Breast epithelium (tissue), 3 donors: ENCODE results near the gene XPO6.

Source experiments
- POLR2AphosphoS5 ChIP-seq, 3 donors: sonication (generic); formaldehyde crosslinking; IDR thresholded peaks; one replicate each; pipeline ENCODE4 v1.6.1; 2017; ENCODE audit warnings: antibody characterized with exemption in 3 of 3
- TF ChIP-seq, protein P1 (sequence below), 3 donors: fragments of 450-650 bp; IDR thresholded peaks; one replicate each; pipeline ENCODE4 v1.5.1; 2016 to 2017; ENCODE audit warnings: antibody characterized with exemption in 3 of 3, mild to moderate bottlenecking in 3 of 3, moderate library complexity in 3 of 3

DNA sequence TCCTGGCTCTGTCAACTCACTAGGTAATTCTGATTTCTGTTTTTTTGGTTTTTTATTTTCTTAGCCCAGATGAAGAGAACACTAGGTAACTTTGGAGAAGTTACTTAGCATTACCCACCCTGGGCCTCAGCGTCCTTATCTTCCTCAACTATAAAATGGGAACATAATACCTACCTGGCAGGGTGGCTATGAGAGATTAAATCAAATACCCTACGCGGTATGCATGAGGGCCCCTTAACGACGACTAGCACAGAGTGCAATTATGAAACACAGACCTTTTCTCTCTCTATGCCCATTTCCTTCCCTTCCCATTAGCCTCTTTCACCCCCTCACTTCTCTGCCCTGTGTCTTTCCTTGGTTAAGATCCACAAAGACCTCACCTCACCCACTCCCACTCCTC lies 11.1 kb downstream of the XPO6 start:
- TF ChIP-seq, protein P1, sequence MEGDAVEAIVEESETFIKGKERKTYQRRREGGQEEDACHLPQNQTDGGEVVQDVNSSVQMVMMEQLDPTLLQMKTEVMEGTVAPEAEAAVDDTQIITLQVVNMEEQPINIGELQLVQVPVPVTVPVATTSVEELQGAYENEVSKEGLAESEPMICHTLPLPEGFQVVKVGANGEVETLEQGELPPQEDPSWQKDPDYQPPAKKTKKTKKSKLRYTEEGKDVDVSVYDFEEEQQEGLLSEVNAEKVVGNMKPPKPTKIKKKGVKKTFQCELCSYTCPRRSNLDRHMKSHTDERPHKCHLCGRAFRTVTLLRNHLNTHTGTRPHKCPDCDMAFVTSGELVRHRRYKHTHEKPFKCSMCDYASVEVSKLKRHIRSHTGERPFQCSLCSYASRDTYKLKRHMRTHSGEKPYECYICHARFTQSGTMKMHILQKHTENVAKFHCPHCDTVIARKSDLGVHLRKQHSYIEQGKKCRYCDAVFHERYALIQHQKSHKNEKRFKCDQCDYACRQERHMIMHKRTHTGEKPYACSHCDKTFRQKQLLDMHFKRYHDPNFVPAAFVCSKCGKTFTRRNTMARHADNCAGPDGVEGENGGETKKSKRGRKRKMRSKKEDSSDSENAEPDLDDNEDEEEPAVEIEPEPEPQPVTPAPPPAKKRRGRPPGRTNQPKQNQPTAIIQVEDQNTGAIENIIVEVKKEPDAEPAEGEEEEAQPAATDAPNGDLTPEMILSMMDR (IDR thresholded peaks at IDR 0.05), result no peak
- TF ChIP-seq POLR2AphosphoS5 (IDR thresholded peaks at IDR 0.05), result no peak
